ENCODE data around the gene C9orf85.
"Not testable (repeated sequence)": the region's sequence is repeated elsewhere in the genome, so short reads cannot be mapped to it uniquely, and the experiment has no call there.

GRCh38 chr9:71963471-71963996 is 52.1 kb downstream of the C9orf85 start:
- not testable (repeated sequence) for TF ChIP-seq CTCF (conservative IDR thresholded peaks at IDR 0.05; ENCODE audit: low read length); EZH2phosphoT487 (IDR thresholded peaks at IDR 0.05; ENCODE audit: borderline replicate concordance, low read depth, low read length)

Measured in OCI-LY7 (cell line).